ENCODE measurements around the gene PPA2.

DNA sequence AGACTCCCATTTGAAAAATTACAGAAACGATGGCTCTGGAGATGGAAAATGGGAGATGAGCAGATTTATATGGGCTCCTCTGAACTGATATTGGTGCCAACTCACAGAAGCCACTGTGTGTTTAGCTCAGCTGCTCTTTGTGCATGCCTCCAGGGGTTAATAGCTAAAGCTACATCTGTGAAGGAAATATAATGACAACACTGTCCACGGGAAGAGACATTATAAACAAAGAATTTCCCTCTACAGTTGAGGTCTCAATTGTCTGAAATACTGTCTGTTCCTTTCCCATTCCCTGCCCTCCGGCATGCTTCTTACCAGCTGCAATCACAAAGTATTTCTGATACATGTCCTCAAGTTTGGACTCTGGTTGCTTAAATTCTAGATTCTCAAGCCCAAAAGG is 40.4 kb downstream of the PPA2 start:
- TF ChIP-seq CTCF (IDR thresholded peaks at IDR 0.05): no peak
- no peak for TF ChIP-seq POLR2AphosphoS5 (IDR thresholded peaks at IDR 0.05; ENCODE audit: low read depth, low read length)
- TF ChIP-seq, protein P1, sequence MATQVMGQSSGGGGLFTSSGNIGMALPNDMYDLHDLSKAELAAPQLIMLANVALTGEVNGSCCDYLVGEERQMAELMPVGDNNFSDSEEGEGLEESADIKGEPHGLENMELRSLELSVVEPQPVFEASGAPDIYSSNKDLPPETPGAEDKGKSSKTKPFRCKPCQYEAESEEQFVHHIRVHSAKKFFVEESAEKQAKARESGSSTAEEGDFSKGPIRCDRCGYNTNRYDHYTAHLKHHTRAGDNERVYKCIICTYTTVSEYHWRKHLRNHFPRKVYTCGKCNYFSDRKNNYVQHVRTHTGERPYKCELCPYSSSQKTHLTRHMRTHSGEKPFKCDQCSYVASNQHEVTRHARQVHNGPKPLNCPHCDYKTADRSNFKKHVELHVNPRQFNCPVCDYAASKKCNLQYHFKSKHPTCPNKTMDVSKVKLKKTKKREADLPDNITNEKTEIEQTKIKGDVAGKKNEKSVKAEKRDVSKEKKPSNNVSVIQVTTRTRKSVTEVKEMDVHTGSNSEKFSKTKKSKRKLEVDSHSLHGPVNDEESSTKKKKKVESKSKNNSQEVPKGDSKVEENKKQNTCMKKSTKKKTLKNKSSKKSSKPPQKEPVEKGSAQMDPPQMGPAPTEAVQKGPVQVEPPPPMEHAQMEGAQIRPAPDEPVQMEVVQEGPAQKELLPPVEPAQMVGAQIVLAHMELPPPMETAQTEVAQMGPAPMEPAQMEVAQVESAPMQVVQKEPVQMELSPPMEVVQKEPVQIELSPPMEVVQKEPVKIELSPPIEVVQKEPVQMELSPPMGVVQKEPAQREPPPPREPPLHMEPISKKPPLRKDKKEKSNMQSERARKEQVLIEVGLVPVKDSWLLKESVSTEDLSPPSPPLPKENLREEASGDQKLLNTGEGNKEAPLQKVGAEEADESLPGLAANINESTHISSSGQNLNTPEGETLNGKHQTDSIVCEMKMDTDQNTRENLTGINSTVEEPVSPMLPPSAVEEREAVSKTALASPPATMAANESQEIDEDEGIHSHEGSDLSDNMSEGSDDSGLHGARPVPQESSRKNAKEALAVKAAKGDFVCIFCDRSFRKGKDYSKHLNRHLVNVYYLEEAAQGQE (IDR thresholded peaks at IDR 0.05; ENCODE audit: insufficient read depth in 1 of 2, low read depth in 2 of 2, low read length in 1 of 2): no peak
- TF ChIP-seq TCF7L2 (IDR thresholded peaks at IDR 0.05; ENCODE audit: low read depth, low read length): no peak
- no peak for TF ChIP-seq SIN3A (IDR thresholded peaks at IDR 0.05; ENCODE audit: borderline replicate concordance, insufficient read depth, low read depth, low read length)
